ENCODE results near the gene WFDC2.

DNA sequence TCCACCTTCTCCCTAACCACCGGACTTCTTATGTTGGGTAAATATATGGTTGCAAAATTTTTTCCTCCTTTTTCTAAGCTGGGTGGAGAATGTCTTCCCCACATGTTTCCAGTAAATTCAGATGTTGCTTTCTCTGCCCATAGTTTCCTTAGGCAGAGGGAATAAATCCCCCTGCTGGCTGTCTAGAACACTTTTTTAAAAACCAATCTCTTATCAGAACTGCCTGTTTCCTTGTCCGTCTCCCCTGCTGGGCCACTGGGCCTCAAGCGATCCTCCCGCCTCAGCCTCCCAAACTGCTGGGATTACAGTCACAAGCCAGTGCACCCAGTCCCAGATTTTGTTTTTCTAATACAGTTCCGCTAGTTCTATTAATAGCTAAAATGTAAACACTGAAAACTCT is 9.9 kb upstream of the WFDC2 start:
- TF ChIP-seq POLR2A (IDR thresholded peaks at IDR 0.05): no peak
- TF ChIP-seq, protein P1, sequence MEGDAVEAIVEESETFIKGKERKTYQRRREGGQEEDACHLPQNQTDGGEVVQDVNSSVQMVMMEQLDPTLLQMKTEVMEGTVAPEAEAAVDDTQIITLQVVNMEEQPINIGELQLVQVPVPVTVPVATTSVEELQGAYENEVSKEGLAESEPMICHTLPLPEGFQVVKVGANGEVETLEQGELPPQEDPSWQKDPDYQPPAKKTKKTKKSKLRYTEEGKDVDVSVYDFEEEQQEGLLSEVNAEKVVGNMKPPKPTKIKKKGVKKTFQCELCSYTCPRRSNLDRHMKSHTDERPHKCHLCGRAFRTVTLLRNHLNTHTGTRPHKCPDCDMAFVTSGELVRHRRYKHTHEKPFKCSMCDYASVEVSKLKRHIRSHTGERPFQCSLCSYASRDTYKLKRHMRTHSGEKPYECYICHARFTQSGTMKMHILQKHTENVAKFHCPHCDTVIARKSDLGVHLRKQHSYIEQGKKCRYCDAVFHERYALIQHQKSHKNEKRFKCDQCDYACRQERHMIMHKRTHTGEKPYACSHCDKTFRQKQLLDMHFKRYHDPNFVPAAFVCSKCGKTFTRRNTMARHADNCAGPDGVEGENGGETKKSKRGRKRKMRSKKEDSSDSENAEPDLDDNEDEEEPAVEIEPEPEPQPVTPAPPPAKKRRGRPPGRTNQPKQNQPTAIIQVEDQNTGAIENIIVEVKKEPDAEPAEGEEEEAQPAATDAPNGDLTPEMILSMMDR (IDR thresholded peaks at IDR 0.05 in 4 of 5, conservative IDR thresholded peaks at IDR 0.05 in 1 of 5): no peak

Data from gastrocnemius medialis (tissue), 4 donors.